Stomach (tissue), 9 donors: ENCODE results near the gene PGLYRP1. TPM values are rescaled to one million over a fixed set of nuclear protein-coding genes. Genes with fewer than 3 reads are reported as not detected.

Experiments used
- DNase-seq, 2 donors: peaks; one replicate each; pipeline versions ENCODE4 v3.0.0 to v3.0.0-alpha.2; 2013 to 2019
- H3K27ac ChIP-seq, 5 donors: fragments of 200-600 bp in 4 of 5; sonication (generic) in 4 of 5; one replicate each; pipeline ENCODE4 v1.5.1; 2013 to 2019; ENCODE audit warnings: mild to moderate bottlenecking in 1 of 5, moderate library complexity in 1 of 5
- H3K27me3 ChIP-seq, 3 donors: fragments of 200-600 bp; sonication (generic); one replicate each; pipeline ENCODE4 v1.5.1; 2017 to 2019; ENCODE audit warnings: mixed run types in 1 of 3
- H3K36me3 ChIP-seq, 4 donors: fragments of 200-600 bp; sonication (generic); 1 replicate in 3 of 4; 2 replicates in 1 of 4; pipeline ENCODE4 v1.5.1; 2016 to 2019
- H3K4me1 ChIP-seq, 4 donors: fragments of 200-600 bp; sonication (generic); one replicate each; pipeline ENCODE4 v1.5.1; 2016 to 2019
- H3K4me3 ChIP-seq, 4 donors: fragments of 200-600 bp; sonication (generic) in 3 of 4; one replicate each; pipeline ENCODE4 v1.5.1; 2016 to 2019; ENCODE audit warnings: mild to moderate bottlenecking in 1 of 4
- H3K9me3 ChIP-seq, 4 donors: fragments of 200-600 bp; sonication (generic); one replicate each; pipeline ENCODE4 v1.5.1; 2016 to 2019
- CTCF ChIP-seq, 7 experiments: fragments of 450-650 bp in 4 of 7; fragments of 200-600 bp in 3 of 7; sonication (generic) in 3 of 7; IDR thresholded peaks; one replicate each; pipeline ENCODE4 v1.5.1; 2016 to 2019; ENCODE audit warnings: antibody characterized with exemption in 7 of 7, control low read depth in 2 of 7, mild to moderate bottlenecking in 1 of 7
- EP300 ChIP-seq: sonication (generic); formaldehyde crosslinking; IDR thresholded peaks from one replicate; pipeline ENCODE4 v1.6.1; 2017; ENCODE audit warnings: antibody characterized with exemption
- POLR2A ChIP-seq, 4 donors: fragments of 450-650 bp; IDR thresholded peaks; one replicate each; pipeline ENCODE4 v1.6.1; 2016; ENCODE audit warnings: antibody characterized with exemption in 4 of 4, control low read depth in 2 of 4, mild to moderate bottlenecking in 1 of 4, moderate library complexity in 1 of 4
- POLR2AphosphoS5 ChIP-seq, 3 donors: sonication (generic); formaldehyde crosslinking; IDR thresholded peaks; one replicate each; pipeline ENCODE4 v1.6.1; 2016; ENCODE audit warnings: antibody characterized with exemption in 3 of 3
- WGBS, 5 donors: extraction: QIAGEN DNeasy Blood & Tissue Kit in 3 of 5; methylation state at CpG; one replicate each; pipeline versions ENCODE4 v1.1.5 to v1.1.7; 2013 to 2018; 5-methylcytosine and 5-hydroxymethylcytosine counted together
- intact Hi-C: fragments of 100-400 bp; cut with DNase I; formaldehyde crosslinking; loops from one replicate; pipeline ENCODE4 v1.15.1; 2023; ENCODE audit warnings: low total_unique reads
- polyA plus RNA-seq, 3 donors: library from polyadenylated mRNA; stranded (reverse); fragments of 200-250 nt; gene quantifications; one replicate each; pipeline ENCODE4 v1.2.3, GENCODE V29; 2013
- total RNA-seq, 5 donors: library from RNA; depleted of rRNA; stranded (reverse); fragments of >200 nt; gene quantifications; one replicate each; pipeline versions ENCODE4 v1.1.0 to v1.2.3, GENCODE V29; 2014 to 2016
- donor health status: healthy with polysubstance abuse.
- donor health status: Bipolar disorder and iron deficiency.
- donor health status: healthy.

Gene PGLYRP1
- total and polyA plus RNA-seq, 8 donors: 0.56 to 3.5 TPM; not detected in 6

GRCh38 chr19:46022061-46022430, 807 bp downstream of the PGLYRP1 start:
- TF ChIP-seq POLR2AphosphoS5 (IDR thresholded peaks at IDR 0.05): no peak
- no peak for TF ChIP-seq EP300
- no peak for TF ChIP-seq POLR2A (IDR thresholded peaks at IDR 0.05)
- no peak for TF ChIP-seq CTCF (IDR thresholded peaks at IDR 0.05)
- Histone ChIP-seq H3K36me3 (peaks cover 0 to 16% (median 7%) of the 10 kb centered on the region in 4 donors), H3K27ac (no peak overlapping the region), H3K27me3 (peaks cover 9 to 52% (median 19%) of the 10 kb centered on the region in 3 donors), H3K9me3 (no peaks in the 10 kb centered on the region), H3K4me3 (peak overlapping the region in 1 of 4 donors; percentile 32), H3K4me1 (peaks cover 1 to 13% (median 8%) of the 10 kb centered on the region in 4 donors)
- intact Hi-C loops: no loop called here
- WGBS, 5 donors: 37 to 52% (median 43%) methylated on average over 12 of the region's 12 CpGs
- DNase-seq: no peak

- Histone ChIP-seq H3K4me3 (peak overlapping the region in 1 of 4 donors; percentile 32), H3K27ac (no peak overlapping the region), H3K36me3 (peaks cover 0 to 16% (median 7%) of the 10 kb centered on the region in 4 donors), H3K4me1 (peaks cover 3 to 17% (median 13%) of the 10 kb centered on the region in 4 donors), H3K27me3 (peaks cover 9 to 48% (median 19%) of the 10 kb centered on the region in 3 donors), H3K9me3 (no peaks in the 10 kb centered on the region)
- TF ChIP-seq POLR2A (IDR thresholded peaks at IDR 0.05) (no peak), CTCF (IDR thresholded peaks at IDR 0.05) (peak in 1 of 7 experiments; percentile 12)
- intact Hi-C loops: no loop called here
- 26 to 46% (median 33%) methylated on average over 10 to 11 of the region's 11 CpGs for WGBS, 5 donors
- DNase-seq: peak; percentile 46 to 58
Measured at GRCh38 chr19:46021531-46022041, 1.3 kb downstream of the PGLYRP1 start.

GRCh38 chr19:46020819-46021125, 2.1 kb downstream of the PGLYRP1 start:
- TF ChIP-seq CTCF (IDR thresholded peaks at IDR 0.05) (no peak), POLR2A (IDR thresholded peaks at IDR 0.05) (no peak), POLR2AphosphoS5 (IDR thresholded peaks at IDR 0.05) (no peak), EP300 (no peak)
- no peak overlapping the region for H3K4me3 ChIP-seq
- H3K27ac ChIP-seq: no peak overlapping the region
- H3K4me1 ChIP-seq: peaks cover 10 to 25% (median 21%) of the 10 kb centered on the region in 4 donors
- H3K36me3 ChIP-seq: peaks cover 0 to 16% (median 7%) of the 10 kb centered on the region in 4 donors
- 81 to 91% (median 88%) methylated on average over 6 to 7 of the region's 7 CpGs for WGBS, 5 donors
- peaks cover 7 to 45% (median 24%) of the 10 kb centered on the region in 3 donors for H3K27me3 ChIP-seq
- intact Hi-C loops: no loop called here
- DNase-seq: no peak
- H3K9me3 ChIP-seq: no peaks in the 10 kb centered on the region

- intact Hi-C loops: no loop called here
- Histone ChIP-seq H3K27me3 (peaks cover 6 to 51% (median 39%) of the 10 kb centered on the region in 3 donors), H3K36me3 (peaks cover 0 to 16% (median 7%) of the 10 kb centered on the region in 4 donors), H3K9me3 (no peaks in the 10 kb centered on the region), H3K4me1 (peaks cover 25 to 40% (median 36%) of the 10 kb centered on the region in 4 donors), H3K4me3 (no peak overlapping the region), H3K27ac (no peak overlapping the region)
- 87 to 94% (median 91%) methylated on average over 11 to 13 of the region's 13 CpGs for WGBS, 5 donors
- TF ChIP-seq EP300 (no peak), POLR2A (IDR thresholded peaks at IDR 0.05) (no peak), CTCF (IDR thresholded peaks at IDR 0.05) (no peak), POLR2AphosphoS5 (IDR thresholded peaks at IDR 0.05) (no peak)
- no peak for DNase-seq
Measured at GRCh38 chr19:46019270-46019669, 3.6 kb downstream of the PGLYRP1 start.
